Measurements from ENCODE around the gene TXNRD2.

Gene TXNRD2

GRCh38 chr22:19876941-19877625 is 64.5 kb downstream of the TXNRD2 start:
- no peak for DNase-seq (ENCODE audit: low read depth in 3 of 3)

- no peak for DNase-seq (ENCODE audit: low read depth in 3 of 3)
Measured at GRCh38 chr22:19876314-19876940, 65.2 kb downstream of the TXNRD2 start.

GRCh38 chr22:19875531-19876313 is 65.9 kb downstream of the TXNRD2 start:
- no peak for DNase-seq (ENCODE audit: low read depth in 3 of 3)

- no peak for DNase-seq (ENCODE audit: low read depth in 3 of 3)
Measured at GRCh38 chr22:19875061-19875530, 66.5 kb downstream of the TXNRD2 start.

- DNase-seq (ENCODE audit: low read depth in 3 of 3): no peak
Measured at GRCh38 chr22:19874307-19875060, 67.1 kb downstream of the TXNRD2 start.

GRCh38 chr22:19873960-19874306 is 67.7 kb downstream of the TXNRD2 start:
- no peak for DNase-seq (ENCODE audit: low read depth in 3 of 3)

GRCh38 chr22:19873138-19873959 is 68.3 kb downstream of the TXNRD2 start:
- DNase-seq (ENCODE audit: low read depth in 3 of 3): no peak

GRCh38 chr22:19872779-19873137 is 68.9 kb downstream of the TXNRD2 start:
- no peak for DNase-seq (ENCODE audit: low read depth in 3 of 3)

GRCh38 chr22:19871845-19872778 is 69.5 kb downstream of the TXNRD2 start:
- no peak for DNase-seq (ENCODE audit: low read depth in 3 of 3)

- DNase-seq (ENCODE audit: low read depth in 3 of 3): no peak
Measured at GRCh38 chr22:19871023-19871844, 70.4 kb downstream of the TXNRD2 start.

- DNase-seq (ENCODE audit: low read depth in 3 of 3): no peak
Measured at GRCh38 chr22:19870153-19871022, 71.2 kb downstream of the TXNRD2 start.

GRCh38 chr22:19869497-19870152 is 72.0 kb downstream of the TXNRD2 start:
- DNase-seq (ENCODE audit: low read depth in 3 of 3): no peak

- no peak for DNase-seq (ENCODE audit: low read depth in 3 of 3)
Measured at GRCh38 chr22:19868773-19869471, 72.7 kb downstream of the TXNRD2 start.

GRCh38 chr22:19868333-19868732 is 73.3 kb downstream of the TXNRD2 start:
- DNase-seq (ENCODE audit: low read depth in 3 of 3): no peak

- DNase-seq (ENCODE audit: low read depth in 3 of 3): no peak
Measured at GRCh38 chr22:19867617-19868016, 74.0 kb downstream of the TXNRD2 start.

GRCh38 chr22:19866665-19867009 is 75.0 kb downstream of the TXNRD2 start:
- DNase-seq (ENCODE audit: low read depth in 3 of 3): no peak

GRCh38 chr22:19865141-19865829 is 76.3 kb downstream of the TXNRD2 start:
- no peak for DNase-seq (ENCODE audit: low read depth in 3 of 3)

Data from stimulated activated CD4-positive, alpha-beta T cell treated with anti-CD3 and anti-CD28 coated beads, TNF-alpha, amount 100 ng/mL, for 4 hours (primary cell).